Thyroid gland (tissue), 4 donors: ENCODE data around the gene DTX3. TPM values are rescaled to one million over a fixed set of nuclear protein-coding genes. Genes with fewer than 3 reads are reported as not detected.

Experiments used
- DNase-seq, 2 donors: peaks; one replicate each; pipeline ENCODE4 v3.0.0-alpha.2; 2019
- H3K27ac ChIP-seq, 3 donors: fragments of 200-600 bp; sonication (generic); 1 replicate in 2 of 3; 2 replicates in 1 of 3; pipeline ENCODE4 v1.5.1; 2016 to 2019; ENCODE audit warnings: mild to moderate bottlenecking in 1 of 3, moderate library complexity in 1 of 3
- H3K27me3 ChIP-seq: fragments of 200-600 bp; sonication (generic); one replicate; pipeline ENCODE4 v1.5.1; 2019
- H3K36me3 ChIP-seq, 2 donors: fragments of 200-600 bp; sonication (generic); one replicate each; pipeline ENCODE4 v1.5.1; 2016 to 2019
- H3K4me1 ChIP-seq, 2 donors: fragments of 200-600 bp; sonication (generic); one replicate each; pipeline ENCODE4 v1.5.1; 2017 to 2019
- H3K4me3 ChIP-seq, 3 donors: fragments of 200-600 bp; sonication (generic); replicated peaks in 1 of 3; 1 replicate in 2 of 3; 2 replicates in 1 of 3; pipeline ENCODE4 v1.5.1; 2016; ENCODE audit warnings: mild to moderate bottlenecking in 1 of 3
- H3K9me3 ChIP-seq: fragments of 200-600 bp; sonication (generic); one replicate; pipeline ENCODE4 v1.5.1; 2017
- POLR2A ChIP-seq, 2 donors: fragments of 450-650 bp; IDR thresholded peaks; one replicate each; pipeline ENCODE4 v1.6.1; 2017; ENCODE audit warnings: antibody characterized with exemption in 2 of 2, mild to moderate bottlenecking in 2 of 2, moderate library complexity in 1 of 2
- WGBS, 2 donors: methylation state at CpG; one replicate each; pipeline ENCODE4 v1.1.5; 2017; 5-methylcytosine and 5-hydroxymethylcytosine counted together
- intact Hi-C: fragments of 100-400 bp; cut with DNase I; formaldehyde crosslinking; loops from one replicate; pipeline ENCODE4 v1.15.1; 2023
- total RNA-seq, 4 donors: library from RNA; depleted of rRNA; stranded (reverse); fragments of >200 nt; gene quantifications; one replicate each; pipeline ENCODE4 v1.2.3, GENCODE V29; 2016
- TF ChIP-seq, protein P1 (sequence below), 6 experiments: fragments of 200-600 bp in 3 of 6; fragments of 450-650 bp in 3 of 6; sonication (generic) in 3 of 6; IDR thresholded peaks; one replicate each; pipeline ENCODE4 v1.5.1; 2016 to 2019; ENCODE audit warnings: antibody characterized with exemption in 6 of 6, mild to moderate bottlenecking in 2 of 6, inconsistent platforms in 1 of 6, moderate library complexity in 1 of 6

Gene DTX3
- total RNA-seq, 4 donors from 2014 or later, result 29.2 to 42.0 (median 33.9) TPM

DNA sequence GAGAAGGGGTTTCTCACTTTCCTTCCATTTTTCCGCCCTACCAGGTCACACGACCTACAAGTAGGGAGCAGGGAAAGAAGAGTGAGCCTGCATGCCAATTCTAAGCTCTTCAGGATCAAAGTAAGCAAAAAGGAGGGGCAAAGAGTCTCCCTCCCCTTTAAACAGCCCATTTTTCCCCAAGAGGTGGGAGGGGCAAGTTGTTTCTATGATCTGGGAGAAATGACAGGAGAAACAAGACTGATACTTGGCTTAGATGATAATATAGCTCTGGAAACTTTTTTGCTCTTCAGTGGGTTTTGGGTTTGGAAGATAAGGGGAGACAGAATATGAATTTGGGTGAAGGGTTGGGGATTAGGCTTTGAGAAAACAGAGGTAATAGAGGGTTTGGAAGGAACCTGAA lies 1.8 kb downstream of the DTX3 start:
- DNase-seq, result no peak
- H3K4me3 ChIP-seq, result no peak overlapping the region
- 32 to 64% methylated on average over 2 of the region's 2 CpGs for WGBS, 2 donors
- no peaks in the 10 kb centered on the region for H3K9me3 ChIP-seq
- H3K27me3 ChIP-seq, result no peaks in the 10 kb centered on the region
- peaks cover 5 to 12% of the 10 kb centered on the region in 2 donors for H3K36me3 ChIP-seq
- intact Hi-C loops, result no loop called here
- peaks cover 25 to 27% of the 10 kb centered on the region in 2 donors for H3K4me1 ChIP-seq
- H3K27ac ChIP-seq, result no peak overlapping the region
- no peak for TF ChIP-seq POLR2A (IDR thresholded peaks at IDR 0.05)
- TF ChIP-seq, protein P1, sequence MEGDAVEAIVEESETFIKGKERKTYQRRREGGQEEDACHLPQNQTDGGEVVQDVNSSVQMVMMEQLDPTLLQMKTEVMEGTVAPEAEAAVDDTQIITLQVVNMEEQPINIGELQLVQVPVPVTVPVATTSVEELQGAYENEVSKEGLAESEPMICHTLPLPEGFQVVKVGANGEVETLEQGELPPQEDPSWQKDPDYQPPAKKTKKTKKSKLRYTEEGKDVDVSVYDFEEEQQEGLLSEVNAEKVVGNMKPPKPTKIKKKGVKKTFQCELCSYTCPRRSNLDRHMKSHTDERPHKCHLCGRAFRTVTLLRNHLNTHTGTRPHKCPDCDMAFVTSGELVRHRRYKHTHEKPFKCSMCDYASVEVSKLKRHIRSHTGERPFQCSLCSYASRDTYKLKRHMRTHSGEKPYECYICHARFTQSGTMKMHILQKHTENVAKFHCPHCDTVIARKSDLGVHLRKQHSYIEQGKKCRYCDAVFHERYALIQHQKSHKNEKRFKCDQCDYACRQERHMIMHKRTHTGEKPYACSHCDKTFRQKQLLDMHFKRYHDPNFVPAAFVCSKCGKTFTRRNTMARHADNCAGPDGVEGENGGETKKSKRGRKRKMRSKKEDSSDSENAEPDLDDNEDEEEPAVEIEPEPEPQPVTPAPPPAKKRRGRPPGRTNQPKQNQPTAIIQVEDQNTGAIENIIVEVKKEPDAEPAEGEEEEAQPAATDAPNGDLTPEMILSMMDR (IDR thresholded peaks at IDR 0.05), result no peak

DNA sequence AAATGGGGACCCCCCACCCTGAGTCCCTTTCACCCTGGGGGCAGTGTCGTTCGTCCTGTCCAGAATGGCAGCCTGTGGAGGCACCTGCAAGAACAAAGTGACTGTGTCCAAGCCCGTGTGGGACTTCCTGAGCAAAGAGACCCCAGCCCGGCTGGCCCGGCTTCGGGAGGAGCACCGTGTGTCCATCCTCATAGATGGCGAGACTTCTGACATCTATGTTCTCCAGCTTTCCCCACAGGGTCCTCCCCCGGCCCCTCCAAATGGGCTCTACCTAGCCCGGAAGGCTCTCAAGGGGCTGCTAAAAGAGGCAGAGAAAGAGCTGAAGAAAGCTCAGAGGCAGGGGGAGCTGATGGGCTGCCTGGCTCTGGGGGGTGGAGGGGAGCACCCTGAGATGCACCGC lies 2.2 kb downstream of the DTX3 start:
- peaks cover 5 to 9% of the 10 kb centered on the region in 2 donors for H3K36me3 ChIP-seq
- no peaks in the 10 kb centered on the region for H3K27me3 ChIP-seq
- no peak for DNase-seq
- 91 to 93% methylated on average over 11 of the region's 11 CpGs for WGBS, 2 donors
- TF ChIP-seq POLR2A (IDR thresholded peaks at IDR 0.05), result no peak
- TF ChIP-seq, protein P1 (IDR thresholded peaks at IDR 0.05), result no peak
- no peak overlapping the region for H3K27ac ChIP-seq
- H3K9me3 ChIP-seq, result no peaks in the 10 kb centered on the region
- H3K4me1 ChIP-seq, result peaks cover 30 to 31% of the 10 kb centered on the region in 2 donors
- intact Hi-C loops, result no loop called here
- H3K4me3 ChIP-seq, result no peak overlapping the region

DNA sequence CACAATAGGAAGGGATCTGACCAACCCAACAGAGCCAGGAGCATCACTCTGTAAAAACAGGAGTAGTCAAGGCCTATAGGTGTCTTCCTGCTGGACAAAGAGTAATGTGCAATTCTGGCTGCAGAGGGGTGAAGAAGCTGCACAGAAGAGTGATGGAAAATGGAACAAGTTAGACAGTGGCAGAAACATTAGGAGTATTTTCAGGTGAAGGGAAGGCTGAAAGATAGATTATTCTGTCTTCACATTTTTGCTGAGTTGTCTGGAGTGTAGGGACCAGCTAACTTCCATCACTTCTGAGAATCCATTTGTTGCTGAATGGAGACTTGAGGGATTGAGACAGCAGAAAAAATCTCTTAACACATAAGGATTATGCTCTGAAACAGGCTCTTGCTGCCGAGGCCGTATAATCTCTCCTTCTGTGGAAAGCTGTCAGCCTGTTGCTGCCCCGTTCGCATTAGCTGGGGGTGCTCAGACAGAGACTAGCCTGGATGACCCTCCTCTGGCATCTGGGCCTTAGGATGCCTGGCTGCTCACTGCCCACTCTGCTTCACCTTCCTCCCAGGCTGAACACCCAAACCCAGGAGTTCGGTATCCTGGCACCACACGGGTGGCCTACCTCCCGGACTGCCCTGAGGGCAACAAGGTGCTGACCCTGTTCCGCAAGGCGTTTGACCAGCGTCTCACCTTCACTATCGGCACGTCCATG lies 3.5 kb downstream of the DTX3 start:
- Histone ChIP-seq H3K4me3 (no peak overlapping the region), H3K27me3 (no peaks in the 10 kb centered on the region), H3K9me3 (no peaks in the 10 kb centered on the region), H3K4me1 (peaks cover 30 to 34% of the 10 kb centered on the region in 2 donors), H3K36me3 (peaks cover 5% of the 10 kb centered on the region in 2 donors), H3K27ac (no peak overlapping the region)
- no peak for DNase-seq
- intact Hi-C loops, result no loop called here
- 92 to 93% methylated on average over 12 of the region's 12 CpGs for WGBS, 2 donors
- TF ChIP-seq, protein P1 (IDR thresholded peaks at IDR 0.05), result no peak
- no peak for TF ChIP-seq POLR2A (IDR thresholded peaks at IDR 0.05)

DNA sequence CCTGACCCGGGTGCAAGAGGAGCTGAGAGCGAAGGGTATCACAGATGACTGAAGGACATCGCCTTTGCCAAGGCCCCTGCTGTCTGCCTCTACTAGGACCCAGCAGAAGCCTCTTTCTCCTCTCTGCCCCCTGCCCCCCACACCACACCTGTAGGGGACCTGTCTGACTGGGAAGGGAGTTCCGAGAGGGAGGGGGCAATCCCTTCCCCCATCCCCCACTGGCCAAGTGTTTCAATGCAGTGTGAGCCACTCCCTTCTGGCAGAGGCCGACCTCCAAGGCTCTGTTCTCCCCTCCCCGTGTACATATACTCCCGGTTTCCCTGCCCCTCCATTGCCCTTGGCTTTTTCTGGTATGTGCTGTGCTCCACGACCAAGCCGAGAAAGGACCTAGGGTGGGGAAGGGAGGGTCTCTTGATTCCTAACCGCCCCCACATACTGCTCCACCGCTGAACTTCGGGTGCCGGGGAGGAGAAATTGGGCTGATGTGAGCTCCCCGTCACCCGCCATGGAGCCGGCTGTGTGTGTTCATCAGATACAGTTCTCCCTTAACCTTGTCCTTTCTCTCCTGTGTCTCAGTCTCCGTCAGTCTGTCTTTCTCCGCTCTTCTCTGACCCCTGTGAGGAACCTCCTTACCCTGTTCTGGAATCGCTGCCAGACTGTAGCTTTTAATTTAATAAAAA lies 4.6 kb downstream of the DTX3 start:
- no peaks in the 10 kb centered on the region for H3K27me3 ChIP-seq
- no peak overlapping the region for H3K27ac ChIP-seq
- DNase-seq, result no peak
- intact Hi-C loops, result no loop called here
- WGBS, 2 donors, result 72 to 77% methylated on average over 19 of the region's 19 CpGs
- H3K4me1 ChIP-seq, result peaks cover 23% of the 10 kb centered on the region in 2 donors
- TF ChIP-seq, protein P1 (IDR thresholded peaks at IDR 0.05), result no peak
- no peak for TF ChIP-seq POLR2A (IDR thresholded peaks at IDR 0.05)
- peaks cover 5% of the 10 kb centered on the region in 2 donors for H3K36me3 ChIP-seq
- no peak overlapping the region for H3K4me3 ChIP-seq
- no peaks in the 10 kb centered on the region for H3K9me3 ChIP-seq
